NCI-H1436 treated with DMSO at 0.1 percent for 48 hours (cell line): ENCODE results near the gene SLC1A5.
"Not testable (repeated sequence)": the region's sequence is repeated elsewhere in the genome, so short reads cannot be mapped to it uniquely, and the experiment has no call there.

Source experiments
- DNase-seq: peaks from one replicate; lab custom pipeline; 2025; lab: John Stamatoyannopoulos, UW

The SLC1A5 gene

DNA sequence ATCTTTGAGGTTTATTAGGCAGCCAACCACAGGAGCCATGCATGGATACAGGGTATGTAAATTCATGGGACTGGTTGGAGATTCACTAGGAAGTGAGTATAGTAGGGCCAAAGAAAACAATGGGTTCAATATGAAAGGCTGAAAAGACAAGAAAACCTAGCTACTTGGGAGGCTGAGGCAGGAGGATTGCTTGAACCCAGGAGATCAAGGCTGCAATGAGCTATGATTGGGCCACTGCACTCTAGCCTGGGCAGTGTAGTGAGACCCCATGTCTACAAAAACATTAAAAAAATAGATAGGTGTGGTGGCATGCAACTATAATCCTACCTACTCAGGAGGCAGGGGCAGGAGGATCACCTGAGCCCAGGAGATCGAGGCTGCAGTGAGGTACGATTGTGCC, 10.3 kb upstream of the SLC1A5 start:
- DNase-seq = no peak

DNA sequence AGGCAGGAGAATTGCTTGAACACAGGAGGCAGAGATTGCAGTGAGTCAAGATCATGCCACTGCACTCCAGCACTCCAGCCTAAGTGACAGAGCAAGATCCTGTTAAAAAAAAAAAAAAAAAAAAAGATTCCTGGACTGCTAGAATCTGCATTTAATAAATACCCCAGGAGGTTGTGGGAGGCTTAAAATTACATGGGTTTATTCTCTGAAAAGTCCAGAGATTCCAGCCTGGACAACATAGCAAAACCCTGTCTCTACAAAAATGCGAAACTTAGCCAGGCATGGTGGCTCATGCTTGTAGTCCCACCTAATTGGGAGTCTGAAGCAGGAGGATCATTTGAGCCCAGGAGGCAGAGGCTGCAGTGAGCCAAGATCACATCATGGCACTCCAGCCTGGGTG, 9.5 kb upstream of the SLC1A5 start:
- no peak for DNase-seq

DNA sequence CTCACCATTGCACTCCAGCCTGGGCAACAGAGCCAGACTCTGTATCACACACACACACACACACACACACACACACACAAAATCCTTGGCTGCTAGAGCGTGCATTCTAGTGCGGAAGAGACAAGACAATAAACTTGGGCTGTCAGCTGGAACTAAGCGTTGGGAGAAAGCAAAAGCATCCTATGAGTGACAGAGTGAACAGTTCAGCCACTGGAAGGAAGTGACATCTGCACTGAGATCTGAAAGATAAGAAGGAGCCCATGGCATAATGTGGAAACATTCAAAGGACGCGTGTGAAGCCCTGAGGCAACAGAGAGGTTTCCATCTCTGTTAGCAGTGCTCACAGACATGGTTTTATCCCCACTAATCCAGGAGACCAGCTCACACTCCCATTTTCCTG, 3.5 kb upstream of the SLC1A5 start:
- DNase-seq = no peak

DNA sequence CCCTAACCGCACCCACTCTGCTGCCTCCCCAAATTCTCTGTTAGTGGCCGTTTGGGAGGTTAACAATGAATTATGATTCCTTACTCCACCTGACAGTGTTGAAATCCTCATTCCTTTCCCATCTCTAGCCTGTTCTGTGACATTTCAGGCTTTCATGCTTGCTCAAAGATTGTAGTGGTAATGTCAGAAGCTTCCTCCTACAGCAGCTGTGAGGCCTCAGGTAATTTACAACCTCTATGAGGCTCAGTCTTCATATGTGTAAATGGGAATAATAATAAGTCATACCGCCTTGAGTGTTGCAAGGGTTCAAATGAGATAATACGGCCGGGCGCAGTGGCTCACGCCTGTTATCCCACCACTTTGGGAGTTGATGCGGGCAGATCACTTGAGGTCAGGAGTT, 977 bp upstream of the SLC1A5 start:
- no peak for DNase-seq

DNA sequence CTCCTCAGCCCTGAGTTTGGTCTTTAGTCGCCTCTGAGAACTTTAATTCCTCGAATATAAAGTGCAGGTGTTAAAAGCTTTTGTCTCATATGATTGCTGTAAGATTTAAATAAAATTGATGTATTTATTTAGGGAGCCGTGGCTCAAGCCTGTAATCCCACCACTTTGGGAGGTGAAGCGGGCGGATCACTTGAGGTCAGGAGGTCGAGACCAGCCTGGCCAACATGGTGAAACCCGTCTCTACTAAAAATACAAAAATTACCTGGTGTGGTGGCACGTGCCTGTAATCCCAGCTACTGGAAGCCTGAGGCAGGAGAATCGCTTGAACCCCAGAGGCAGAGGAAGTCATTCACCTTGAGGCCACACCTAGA, 559 bp upstream of the SLC1A5 start:
- no peak for DNase-seq

DNA sequence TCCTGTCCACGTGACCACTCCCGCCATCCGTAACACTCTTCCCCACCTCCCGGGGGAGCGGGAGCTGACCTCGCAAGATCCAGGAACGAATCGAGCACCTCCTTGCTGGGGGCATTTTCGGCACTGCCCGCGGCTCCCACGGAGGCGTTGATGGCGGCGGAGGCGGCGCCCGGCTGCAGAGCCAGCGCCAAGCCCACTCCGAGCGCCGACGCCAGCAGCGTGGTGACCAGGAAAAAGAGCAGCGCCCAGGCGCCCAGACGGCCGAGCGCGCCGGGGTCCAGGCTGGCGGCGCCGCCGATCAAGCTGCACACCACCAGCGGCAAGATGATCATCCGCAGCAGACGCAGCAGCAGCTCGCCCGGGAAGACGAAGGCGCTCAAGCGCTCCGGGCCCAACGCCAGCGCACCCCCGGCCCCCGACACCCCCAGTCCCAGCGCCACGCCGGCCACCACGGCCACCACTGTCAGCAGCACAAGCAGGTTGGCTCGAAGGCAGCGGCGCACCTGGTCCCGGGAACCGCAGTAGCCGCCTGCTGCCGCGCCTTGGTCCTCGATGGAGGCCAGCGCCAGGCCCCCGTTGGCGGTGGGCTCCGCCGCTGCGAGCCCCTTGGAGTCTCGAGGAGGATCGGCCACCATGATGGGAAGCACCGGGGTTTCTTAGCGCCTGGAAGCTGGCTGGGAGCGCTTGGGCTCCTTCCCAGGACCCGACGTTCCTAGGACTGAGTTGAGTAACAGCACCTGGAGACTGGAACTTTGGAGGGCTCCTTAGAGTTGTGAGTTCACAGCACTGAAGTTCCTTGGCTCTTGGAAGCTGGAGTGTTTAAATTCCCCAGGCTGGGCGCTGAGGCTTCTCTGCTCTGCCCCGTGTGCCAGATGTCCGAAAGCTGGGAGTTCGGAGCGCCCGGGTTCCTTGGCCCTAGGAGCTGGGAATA, 798 bp downstream of the SLC1A5 start:
- DNase-seq = no peak

DNA sequence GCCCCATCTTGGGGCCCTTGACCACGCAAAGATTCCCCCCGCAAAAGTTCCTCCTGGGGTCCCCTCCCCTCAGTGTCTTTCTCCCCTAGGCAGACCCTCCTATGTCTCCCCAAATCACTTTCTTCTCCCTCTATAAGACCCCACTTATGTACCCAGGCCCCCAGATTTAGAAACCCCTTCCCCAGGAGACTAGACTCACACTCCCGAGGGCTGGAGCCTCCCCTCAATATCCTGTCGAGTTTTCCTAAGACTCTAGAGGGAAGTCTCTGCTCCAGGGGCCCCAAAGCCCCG, 1.4 kb downstream of the SLC1A5 start:
- no peak for DNase-seq

DNA sequence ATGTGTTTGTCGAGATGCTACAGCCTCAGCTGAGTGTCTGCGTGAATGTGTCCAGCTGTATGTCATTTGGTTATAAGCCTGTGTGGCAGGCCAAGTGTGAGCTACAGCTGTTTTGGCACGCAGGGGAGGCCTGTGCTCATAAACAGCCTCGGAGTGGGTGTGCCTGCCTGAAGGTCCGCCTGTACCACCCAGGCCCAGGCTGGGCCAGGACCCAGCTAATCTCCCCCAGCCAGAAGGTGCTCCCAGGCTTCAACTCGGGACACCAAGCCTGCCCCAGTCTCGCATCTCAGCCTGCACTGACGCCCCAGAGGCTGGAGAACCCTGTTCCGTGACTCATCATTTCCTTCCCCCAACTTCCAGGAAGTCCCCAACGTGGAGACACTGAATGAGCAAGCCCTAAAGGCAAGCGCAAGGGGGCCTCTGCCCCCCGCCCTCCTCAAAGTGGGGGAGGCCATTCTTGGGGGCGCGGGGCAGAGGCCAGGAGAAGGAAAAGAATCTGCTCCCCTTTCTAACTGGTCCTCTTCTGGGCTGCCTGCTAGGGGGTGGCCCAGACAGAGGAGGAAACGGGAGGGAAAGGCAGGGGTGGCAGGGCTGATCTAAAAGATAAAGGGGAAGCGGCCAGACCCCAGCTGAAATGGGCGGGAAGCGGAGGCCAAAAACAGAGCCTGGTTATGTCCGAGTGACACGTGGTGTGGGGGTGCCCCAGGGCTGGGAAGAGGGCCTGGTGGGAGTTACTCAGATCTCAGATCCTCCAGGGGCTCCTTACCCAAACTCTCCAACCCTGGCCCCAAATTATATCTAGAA, 2.0 kb downstream of the SLC1A5 start:
- no peak for DNase-seq

DNA sequence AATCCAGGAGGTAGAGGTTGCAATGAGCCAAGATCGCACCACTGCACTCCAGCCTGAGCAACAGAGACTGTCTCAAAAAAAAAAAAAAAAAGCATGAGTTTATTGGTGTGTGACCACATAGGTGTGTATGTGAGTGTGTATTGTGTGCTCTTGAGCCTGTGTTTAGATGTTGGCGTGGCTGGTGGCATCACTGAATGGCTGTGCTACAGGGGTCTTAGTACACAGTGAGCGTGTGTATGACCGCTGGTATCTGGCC, 2.5 kb downstream of the SLC1A5 start:
- no peak for DNase-seq

DNA sequence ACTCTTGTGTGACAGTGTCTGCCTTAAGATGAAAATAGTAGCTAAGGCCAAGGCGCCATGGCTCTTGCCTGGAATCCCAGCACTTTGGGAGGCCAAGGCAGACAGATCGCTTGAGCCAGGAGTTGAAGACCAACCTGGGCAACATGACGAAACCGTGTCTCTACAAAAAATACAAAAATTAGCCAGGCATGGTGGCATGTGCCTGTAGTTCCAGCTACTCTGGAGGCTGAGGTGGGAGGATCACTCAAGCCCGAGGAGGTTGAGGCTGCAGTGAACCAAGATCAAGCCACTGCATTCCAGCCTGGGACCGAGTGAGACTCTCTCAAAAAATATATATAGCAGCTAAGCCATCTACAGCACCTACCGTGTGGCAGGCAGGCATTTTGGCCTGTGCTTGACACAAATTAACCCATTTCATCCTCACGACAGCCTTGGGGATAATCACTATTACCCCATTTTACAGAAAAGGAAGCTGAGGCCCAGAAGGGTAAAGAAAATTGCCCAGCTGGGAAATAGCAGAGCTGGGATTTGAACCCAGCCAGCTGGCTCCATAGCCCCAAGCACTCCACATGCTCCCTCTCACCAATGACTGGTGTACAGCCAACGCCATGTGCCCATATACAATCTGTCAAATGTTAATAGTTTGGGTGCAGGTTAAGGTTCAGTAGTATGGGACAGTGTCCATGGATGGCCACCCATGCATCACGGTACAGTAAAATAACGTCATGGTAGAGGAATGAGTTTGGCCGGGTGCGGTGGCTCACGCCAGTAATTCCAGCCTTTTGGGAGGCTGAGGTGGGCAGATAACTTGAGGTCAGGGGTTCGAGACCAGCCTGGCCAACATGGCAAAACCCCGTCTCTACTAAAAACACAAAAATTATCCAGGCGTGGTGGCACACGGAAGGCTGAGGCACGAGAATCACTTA, 3.1 kb downstream of the SLC1A5 start:
- no peak for DNase-seq

DNA sequence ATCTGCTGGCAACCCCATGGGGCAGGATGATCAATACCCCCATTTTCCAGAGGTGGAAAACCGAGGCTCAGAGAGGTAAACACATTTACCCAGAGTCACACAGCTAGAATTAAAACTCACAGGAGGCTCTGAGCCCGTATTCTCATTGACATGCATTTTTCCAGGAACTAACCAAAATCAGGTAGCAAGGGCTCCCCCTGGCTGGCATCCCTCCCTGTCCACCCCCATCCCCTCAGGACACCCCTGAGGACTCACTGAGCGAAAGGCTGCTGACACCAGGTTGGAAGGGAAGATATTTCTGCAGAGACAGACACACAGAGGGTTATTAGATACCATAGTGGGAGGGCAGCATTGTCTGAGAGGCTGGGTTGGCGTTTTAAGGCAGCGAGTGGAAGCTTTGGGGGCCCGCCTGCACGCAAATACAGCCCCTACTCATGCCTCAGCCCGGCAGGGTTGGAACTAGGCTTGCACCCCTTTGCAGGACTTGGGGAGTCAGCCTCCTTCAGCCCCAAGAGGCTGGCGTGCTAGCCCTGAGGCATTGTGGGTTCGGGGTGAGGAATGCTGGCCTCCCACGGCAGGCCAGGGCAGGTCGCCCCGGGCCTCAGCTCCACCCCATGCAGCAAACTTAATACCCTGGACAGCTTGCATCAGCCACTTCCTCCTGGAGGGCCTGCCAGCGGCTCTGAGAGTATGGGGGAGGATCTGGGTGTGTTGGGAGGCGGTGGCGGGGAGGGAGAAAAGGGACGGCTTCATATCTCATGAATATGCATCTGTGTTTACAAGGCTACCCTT, 3.9 kb downstream of the SLC1A5 start:
- peak; percentile 13 for DNase-seq

DNA sequence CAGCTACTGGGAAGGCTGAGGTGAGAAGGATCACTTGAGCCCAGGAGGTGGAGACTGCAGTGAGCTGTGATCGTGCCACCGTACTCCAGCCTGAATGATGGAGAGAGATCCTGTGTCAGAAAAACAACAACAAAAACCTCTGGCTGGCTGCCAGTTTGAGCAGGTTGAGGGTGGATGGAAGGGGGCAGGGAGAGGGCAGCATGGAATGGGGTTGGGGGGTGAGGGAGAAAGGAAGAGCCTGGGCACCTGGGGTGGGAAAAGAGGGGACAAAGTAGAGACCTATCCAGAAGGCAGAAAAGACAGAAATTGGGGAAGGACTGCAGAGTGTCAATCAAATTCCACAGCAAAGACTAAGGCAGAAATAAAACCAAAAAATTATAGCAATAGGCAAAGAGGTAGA, 4.7 kb downstream of the SLC1A5 start:
- DNase-seq = no peak

DNA sequence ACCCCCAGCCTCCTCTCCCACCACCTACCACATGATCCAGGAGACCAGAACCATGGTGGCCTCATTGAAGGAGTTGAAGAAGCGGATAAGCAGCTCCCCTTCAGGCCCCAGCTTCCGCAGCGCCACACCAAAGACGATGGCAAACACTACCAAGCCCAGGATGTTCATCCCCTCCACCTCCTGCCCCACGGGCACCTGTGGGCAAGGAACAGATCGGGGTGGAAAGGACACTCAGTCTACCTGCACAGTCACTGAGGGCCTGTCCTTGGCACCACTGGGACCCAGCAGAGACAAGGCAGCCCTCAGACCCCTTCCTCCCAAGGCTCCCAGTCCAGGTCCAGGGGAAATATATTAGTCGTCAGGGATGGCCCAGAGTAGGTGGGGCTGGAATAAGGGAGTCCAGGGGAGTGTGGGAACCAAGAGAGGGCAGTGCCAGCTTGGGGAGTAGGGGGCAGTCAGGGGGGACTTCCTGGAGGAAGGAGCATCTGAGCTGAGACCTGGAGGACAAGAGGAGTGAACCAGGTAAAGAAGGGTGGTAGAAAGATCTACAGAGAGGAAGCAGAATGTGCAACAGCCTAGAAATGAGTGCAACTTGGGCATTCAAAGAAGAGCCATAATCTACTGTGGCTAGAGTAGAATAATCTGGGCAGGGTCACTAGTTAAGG, 5.9 kb downstream of the SLC1A5 start:
- no peak for DNase-seq

DNA sequence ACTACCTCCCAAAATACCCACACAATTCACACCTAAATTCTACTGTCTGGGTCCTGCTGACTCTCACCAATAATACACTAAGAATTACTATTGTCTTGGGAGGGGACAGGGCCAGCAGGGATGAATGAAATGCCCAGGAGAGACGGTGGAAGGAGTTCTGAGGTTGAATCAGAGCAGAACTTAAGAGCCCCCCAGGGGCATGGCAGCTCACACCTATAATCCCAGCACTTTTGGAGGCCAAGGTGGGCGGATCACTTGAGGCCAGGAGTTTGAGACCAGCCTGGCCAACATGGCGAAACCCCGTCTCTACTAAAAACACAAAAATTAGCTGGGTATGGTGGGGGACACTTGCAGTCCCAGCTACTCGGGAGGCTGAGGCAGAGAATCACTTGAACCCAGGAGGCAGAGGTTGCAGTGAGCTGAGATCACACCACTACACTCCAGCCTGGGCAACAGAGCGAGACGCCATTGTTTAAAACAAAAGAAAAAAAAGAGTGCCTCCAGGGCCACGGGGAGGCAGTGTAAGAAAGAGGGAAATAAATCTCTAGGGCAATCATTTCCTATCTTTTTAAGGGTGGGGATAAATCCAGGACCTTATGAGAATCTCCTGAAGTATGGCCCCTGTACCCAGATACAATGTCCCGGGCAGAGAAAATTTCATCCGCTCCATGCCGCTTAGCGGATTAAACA, 10.3 kb downstream of the SLC1A5 start:
- DNase-seq = not testable (repeated sequence)

DNA sequence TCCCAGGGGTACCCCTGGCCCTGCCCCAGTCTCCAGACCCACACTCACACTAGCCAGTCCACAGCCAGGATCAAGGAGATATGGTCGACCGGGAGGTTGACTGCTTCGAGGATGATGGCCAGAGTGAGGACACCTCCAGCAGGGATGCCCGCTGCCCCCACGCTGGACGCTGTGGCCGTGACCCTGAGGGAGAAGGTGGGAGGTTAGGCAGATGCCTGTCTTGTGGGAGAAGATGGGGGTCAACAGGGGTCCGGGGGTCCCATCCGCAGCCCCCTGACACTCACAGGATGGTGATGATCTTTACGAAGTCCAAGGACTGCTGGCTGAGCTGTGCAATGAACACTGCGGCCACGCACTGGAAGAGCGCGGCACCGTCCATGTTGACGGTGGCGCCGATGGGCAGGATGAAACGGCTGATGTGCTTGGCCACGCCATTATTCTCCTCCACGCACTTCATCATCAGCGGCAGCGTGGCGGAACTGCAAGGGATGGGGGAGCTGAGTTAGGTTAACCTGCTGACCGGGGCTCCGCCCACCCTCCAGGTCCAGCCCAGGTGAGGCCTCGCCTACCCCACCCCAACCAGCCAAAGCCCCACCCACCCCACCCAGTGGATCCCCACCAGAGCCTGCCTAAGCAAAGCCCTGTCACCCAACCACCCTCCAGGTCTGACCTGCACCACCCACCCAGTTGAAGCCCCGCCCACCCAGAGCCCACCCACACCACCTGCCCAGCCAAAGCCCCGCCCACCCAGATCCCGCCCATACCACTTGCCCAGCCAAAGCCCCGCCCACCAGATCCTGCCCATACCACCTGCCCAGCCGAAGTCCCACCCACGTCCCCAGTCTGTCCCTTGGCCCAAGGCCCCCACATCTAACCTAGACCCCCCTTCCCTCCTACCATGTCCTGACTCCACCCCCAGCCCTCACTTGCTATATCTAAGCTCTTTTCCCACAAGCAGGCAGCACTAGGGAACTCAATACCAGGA, 11.2 kb downstream of the SLC1A5 start:
- DNase-seq = no peak

DNA sequence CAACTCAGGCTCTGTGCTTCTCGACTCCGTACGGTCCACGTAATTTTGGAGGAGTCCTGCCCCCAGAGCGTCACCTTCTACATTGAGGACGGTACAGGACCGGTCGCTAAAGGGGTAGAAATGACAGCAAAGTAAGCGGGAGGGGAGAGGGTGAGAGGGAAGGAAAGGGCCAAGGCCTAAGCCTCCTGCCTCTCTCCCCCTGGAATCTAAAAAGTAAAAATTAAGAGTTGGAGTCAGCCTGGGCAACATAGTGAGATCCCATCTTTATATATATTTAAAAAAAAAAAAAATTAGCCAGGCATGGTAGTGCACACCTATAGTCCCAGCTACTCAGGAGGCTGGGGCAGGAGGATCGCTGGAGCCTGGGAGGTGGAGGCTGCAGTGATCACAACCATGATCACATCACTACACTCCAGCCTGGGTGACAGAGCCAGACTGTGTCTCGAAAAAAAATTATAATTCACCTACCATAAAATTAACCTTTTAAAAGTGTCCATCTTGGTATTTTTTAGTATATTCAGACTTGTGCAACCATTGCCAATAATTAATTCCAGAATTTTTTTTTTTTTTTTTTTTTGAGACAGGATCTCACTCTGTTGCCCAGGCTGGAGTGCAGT, 12.6 kb downstream of the SLC1A5 start:
- no peak for DNase-seq

DNA sequence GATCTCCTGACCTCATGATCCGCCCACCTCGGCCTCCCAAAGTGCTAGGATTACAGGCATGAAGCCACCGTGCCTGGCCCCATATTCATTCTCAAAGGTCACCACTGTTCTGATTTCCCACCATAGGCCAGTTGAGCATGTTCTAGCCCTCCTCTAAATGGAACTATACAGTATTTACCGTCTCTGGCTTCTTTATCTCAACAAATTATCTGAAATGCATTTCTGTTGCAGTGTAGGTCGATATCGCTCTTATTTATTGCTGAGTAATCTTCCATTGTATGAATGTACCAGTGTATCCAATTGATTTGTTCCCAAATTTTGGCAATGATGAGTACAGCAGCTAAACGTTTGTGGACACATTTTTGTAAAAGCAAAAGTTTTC, 15.4 kb downstream of the SLC1A5 start:
- DNase-seq = no peak

DNA sequence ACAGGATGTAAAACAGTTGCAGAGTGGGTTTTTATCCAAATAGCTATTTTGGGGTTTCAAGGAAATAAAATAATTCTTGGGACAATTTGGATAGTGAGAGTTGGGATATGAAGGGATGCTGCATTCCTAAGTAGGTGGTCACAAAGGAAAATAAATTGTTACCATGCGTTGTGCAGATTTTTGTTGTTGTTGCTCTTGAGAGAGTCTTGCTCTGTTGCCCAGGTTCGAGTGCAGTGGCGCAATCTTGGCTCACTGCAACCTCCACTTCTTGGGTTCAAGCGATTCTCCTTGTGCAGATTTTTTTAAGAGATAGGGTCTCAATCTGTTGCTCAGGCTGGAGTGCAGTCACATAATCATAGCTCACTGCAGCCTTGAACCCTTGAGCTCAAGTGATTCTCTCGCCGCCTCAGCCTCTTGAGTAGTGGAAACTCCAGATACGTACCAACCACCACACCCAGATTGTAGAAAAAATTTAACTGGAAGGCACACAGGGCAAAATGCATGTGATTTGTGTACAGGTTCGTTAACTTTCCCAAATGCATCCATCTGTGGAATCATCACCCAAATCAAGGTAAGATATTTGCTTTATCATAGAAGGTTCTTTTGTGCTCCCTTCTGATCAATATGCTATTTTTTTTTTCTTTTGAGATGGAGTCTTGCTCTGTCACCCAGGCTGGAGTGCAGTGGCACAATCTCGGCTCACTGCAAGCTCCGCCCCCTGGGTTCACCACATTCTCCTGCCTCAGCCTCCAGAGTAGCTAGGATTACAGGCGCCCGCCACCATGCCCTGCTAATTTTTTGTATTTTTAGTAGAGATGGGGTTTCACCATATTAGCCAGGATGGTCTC, 16.0 kb downstream of the SLC1A5 start:
- DNase-seq = no peak
